HG02870 (cell line): Measurements from ENCODE around the gene ARHGAP23.
A peak's percentile ranks its signal among the peaks of the same experiment; 100 is the strongest.
"Not testable (repeated sequence)": the region's sequence is repeated elsewhere in the genome, so short reads cannot be mapped to it uniquely, and the experiment has no call there.

Experiments used
- ATAC-seq: cut with Tn5 transposase; IDR thresholded peaks from one replicate; pipeline ENCODE4 v1.9.1; 2021; ENCODE audit warnings: mild to moderate bottlenecking, moderate library complexity; ENCODE audit not compliant: unreplicated experiment

Gene ARHGAP23

GRCh38 chr17:38485146-38485468 lies 56.8 kb downstream of the ARHGAP23 start:
- no peak for ATAC-seq

DNA sequence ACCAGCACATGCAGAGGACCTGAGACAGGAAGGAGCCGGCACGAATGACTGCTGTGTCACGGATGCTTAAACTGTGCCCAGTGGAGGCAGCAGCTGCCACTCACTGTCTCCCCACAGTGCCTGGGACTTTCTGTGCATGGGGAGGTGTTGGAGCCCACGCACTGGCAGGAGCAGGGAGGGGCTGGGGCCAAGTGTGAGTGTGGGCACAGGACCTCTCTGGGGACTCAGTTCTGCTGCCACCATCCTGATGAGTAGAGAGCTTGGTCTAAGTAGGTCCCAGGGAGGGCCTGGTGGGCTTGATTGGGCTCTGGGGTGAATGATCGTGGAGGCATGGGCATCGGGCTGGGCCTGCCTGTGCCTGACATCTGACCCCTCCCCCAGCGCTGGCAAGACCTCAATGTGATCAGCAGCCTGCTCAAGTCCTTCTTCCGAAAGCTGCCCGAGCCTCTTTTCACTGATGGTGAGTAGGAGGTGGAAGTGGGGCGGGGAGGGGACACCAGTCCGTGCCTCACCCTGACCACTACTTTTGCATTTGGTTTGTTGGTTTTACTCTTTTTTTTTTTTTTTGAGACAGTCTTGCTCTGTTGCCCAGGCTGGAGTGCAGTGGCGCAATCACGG lies 57.5 kb downstream of the ARHGAP23 start:
- ATAC-seq: peak; percentile 55

DNA sequence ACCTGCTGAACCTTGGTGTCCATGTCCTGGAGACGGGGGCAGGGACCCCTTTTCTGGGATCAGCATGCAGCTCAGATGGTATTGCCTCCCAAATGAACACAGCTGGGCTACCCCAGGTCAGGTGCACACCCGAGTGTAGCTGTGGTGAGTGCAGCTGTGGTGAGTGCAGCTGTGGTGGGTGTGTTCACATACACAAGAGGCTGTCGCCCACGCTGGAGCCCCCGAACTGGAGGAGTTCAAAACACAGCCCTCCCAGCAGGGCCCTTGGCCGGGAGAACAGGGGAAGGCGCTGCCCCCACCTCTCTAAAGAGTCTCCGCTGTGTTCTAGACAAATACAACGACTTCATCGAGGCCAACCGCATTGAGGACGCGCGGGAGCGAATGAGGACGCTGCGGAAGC lies 61.5 kb downstream of the ARHGAP23 start:
- not testable (repeated sequence) for ATAC-seq

DNA sequence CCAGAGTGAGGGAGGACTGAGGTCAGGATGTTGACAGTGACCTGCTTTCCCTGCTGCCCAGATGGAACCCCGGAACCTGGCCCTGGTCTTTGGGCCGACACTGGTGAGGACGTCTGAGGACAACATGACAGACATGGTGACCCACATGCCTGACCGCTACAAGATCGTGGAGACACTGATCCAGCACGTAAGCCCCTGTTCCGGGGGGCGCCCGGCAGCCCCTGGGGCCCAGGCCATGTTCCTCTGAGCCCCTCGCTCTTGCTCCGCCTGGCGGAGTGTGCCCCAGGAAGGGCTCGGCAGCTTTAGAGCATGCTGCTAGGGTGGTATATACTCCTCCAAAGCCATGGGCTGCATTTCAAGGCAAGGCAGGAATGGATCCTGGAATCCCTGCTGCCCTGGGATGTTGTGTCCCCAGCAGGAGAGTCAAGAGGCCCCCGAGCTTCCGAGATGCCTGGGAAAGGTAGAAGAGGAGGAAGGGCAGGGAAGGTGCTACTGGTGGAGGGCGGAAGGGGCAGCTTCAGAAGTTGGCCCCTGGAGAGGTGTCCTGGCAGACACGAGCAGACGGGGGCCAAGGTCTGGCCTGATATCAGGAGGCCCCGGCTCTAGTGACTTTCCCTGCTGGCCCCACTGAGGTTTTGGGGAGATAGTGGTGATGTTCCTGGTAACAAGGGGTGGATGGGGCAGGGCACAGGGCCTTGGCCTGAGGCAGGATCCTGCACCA lies 63.2 kb downstream of the ARHGAP23 start:
- ATAC-seq: not testable (repeated sequence)

DNA sequence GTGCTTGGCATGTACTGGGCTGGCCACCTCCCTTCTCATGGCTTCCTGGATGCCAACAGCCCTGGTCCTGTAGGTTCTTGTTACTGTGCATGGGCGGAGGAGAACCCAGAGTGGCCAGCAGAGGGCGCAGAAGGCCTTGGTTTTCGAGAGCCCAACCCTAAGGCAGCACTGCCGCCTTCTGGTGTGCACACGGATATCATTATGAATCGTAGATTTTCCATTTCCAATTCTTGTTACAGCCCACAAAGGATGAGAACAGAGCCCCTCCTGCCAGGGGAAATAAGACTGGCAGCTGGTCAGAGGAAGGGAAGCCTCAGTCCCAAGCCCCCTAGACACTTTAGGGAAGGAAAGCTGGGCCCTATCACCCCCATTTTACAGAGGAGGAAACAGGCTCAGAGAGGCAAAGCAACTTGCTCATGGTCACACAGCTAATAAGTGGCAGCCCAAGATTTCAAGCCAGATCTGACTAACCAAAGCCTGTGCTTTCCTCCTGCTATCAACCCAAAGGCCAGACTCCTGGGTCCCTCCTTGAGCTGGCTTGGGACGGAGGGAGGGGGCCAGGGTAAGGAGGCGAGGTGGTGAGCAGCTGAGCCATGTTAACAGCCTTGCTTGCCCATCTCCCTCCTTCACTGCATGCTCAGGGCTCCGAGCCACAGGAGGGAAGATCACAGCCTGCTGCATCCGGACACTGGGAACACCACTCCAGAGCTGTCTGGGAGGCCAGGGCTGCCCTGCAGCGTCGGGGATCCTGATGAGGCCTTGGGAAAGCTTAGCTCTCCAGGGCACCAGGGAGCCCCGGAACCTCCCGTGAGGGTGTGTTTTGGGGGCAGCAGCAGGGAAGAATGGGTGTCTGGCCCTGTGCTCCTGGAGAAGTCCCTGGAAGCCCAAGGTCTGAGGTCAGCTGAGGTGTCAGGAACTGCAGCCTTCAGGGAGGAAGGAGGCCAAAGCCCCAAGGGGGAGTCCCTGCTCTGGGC lies 64.1 kb downstream of the ARHGAP23 start:
- not testable (repeated sequence) for ATAC-seq

DNA sequence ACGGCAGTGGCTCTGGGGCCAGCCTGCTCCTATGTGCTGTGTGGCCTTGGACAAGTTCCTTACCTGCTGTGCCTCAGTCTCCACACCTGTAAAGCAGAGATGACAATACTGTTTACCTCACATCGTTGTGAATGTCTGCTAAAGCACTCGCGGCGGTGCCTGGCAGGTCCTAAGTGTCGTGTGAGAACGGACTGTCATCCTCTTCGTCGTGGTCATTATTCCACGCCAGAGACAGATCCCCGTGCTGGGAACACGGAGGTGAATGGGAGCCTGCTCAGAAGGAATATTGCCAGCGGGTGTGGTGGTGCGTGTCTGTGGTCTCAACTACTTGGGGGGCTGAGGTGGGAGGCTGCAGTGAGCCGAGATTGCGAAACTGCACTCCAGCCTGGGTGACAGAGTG lies 65.9 kb downstream of the ARHGAP23 start:
- not testable (repeated sequence) for ATAC-seq

- not testable (repeated sequence) for ATAC-seq
Measured at GRCh38 chr17:38497656-38498055, 69.4 kb downstream of the ARHGAP23 start.

DNA sequence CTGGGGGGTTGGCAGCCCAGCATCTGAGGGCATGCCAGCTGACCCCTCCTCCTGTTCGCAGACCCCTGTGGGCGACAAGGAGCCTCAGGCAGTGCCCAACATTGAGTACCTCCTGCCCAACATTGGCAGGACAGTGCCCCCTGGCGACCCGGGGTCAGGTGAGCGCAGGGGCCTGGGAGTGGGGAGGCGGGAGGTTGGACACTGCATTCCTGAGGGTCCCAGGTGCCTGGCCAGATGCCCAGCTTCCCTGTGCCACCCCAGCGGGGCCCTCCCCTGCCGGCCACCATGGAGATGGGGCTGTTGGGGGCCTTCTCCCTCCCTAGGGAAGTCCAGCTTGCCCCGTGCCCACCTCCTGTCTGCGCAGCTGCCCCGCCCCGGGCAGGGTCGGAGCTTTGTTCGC lies 70.1 kb downstream of the ARHGAP23 start:
- no peak for ATAC-seq

- not testable (repeated sequence) for ATAC-seq
Measured at GRCh38 chr17:38499230-38499629, 71.0 kb downstream of the ARHGAP23 start.

- not testable (repeated sequence) for ATAC-seq
Measured at GRCh38 chr17:38501718-38502117, 73.5 kb downstream of the ARHGAP23 start.

- ATAC-seq: not testable (repeated sequence)
Measured at GRCh38 chr17:38503286-38503913, 75.1 kb downstream of the ARHGAP23 start.

DNA sequence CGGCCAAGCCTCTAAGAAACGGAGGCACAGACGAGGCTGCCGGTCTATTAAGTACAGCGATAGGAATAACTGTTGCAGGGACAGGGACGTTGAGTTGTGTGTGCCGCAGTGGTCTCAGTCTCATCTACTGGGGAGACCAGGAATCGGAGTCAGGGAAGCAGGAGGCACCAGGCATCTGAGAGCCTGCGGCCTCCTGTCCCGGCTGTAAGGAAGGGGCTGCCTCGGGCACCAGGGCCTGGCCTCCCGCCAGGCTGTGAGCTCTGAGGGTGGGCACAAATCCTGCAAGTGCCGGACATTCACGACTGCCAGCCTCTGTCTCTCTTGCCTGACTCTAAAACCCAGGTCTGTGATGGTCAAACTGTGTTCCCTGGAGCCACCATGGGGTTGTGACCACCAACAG lies 76.0 kb downstream of the ARHGAP23 start:
- ATAC-seq: no peak

- no peak for ATAC-seq
Measured at GRCh38 chr17:38507436-38507835, 79.2 kb downstream of the ARHGAP23 start.

- no peak for ATAC-seq
Measured at GRCh38 chr17:38507921-38508569, 79.8 kb downstream of the ARHGAP23 start.

DNA sequence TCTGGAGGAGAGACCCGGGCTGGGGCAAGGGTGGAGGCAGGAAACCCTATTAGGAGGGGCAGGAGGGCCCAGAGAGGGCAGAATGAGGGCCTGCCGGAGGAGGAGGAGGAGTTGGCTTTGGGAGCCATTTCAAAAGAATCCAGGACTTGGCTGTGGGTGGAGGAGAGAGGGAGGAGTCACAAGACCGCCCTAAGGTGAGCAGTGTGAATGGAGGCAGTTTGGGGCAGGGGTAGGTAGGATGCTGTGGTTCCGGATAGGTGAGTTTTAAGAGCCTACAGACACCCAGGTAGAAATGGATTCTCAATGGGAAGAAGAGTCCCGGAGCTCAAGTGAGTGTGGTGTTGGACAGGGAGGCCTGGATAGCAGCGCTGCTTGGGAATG lies 80.3 kb downstream of the ARHGAP23 start:
- ATAC-seq: no peak

DNA sequence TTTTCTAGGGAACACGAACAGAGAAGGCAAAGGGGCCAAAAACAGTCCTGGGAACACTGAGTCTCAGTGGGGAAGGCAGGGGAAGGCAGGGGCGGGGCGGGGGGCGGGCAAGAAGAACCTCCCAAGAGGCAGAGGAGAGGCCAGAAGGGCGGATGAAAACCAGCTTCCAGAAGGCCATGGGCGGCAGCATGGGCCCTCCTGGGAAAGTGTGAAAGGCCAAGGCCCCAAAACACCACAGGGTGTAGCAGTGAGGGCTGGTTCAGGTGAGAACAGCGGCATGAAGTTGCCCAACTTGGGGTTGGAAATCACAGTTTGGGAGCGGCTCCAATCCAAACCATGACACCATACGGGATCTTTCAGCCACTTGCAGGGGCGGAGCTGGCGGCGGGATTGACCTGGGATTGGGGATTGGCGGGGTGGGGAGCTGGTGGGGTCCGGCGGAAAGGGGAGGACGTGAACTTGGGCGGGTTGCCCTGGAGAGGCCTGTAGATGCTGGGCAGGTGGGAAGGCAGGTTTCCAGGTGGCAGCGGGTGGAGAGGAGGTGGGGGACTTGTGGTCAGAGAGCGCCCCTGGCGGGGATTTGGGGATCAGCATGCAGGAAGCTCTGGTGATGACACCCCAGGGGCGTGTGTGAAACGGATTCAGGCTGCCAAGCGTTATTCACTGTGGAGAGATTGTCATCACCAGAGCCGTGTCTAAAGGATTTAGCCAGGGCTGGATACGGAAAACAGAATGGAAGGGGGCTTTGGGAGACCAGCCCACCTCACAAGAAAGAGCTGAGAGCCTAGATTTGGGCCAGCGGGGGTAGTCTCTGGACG lies 80.9 kb downstream of the ARHGAP23 start:
- ATAC-seq: no peak

DNA sequence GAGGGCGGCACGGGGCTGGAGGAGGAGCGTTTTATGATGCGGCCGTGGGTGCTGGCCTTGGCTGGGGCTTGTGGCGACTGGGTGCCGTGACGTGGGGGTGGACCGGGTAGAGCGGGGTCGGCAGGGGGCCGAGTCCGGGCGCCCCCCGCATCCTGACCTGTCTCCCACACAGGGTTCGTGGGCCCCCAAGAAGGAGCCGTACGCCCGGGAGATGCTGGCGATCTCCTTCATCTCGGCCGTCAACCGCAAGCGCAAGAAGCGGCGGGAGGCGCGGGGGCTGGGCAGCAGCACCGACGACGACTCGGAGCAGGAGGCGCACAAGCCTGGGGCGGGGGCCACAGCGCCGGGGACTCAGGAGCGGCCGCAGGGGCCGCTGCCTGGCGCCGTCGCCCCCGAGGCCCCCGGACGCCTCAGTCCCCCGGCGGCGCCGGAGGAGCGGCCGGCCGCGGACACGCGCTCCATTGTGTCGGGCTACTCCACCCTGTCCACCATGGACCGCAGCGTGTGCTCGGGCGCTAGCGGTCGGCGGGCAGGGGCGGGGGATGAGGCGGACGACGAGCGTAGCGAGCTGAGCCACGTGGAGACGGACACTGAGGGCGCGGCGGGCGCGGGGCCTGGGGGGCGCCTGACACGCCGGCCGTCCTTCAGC lies 81.6 kb downstream of the ARHGAP23 start:
- ATAC-seq: no peak

GRCh38 chr17:38510421-38511149 lies 82.3 kb downstream of the ARHGAP23 start:
- ATAC-seq: no peak
